HG03045 (cell line): ENCODE data around the gene PTPN7.

Experiments used
- ATAC-seq: cut with Tn5 transposase; IDR thresholded peaks from one replicate; pipeline ENCODE4 v1.9.1; 2021; ENCODE audit warnings: mild to moderate bottlenecking, moderate library complexity; ENCODE audit not compliant: unreplicated experiment

The PTPN7 gene

GRCh38 chr1:202133496-202133895, 26.9 kb downstream of the PTPN7 start:
- no peak for ATAC-seq

- no peak for ATAC-seq
Observed at GRCh38 chr1:202133001-202133400, 27.4 kb downstream of the PTPN7 start.

GRCh38 chr1:202131956-202132821, 28.2 kb downstream of the PTPN7 start:
- ATAC-seq: no peak

GRCh38 chr1:202130816-202131522, 29.4 kb downstream of the PTPN7 start:
- ATAC-seq: no peak

- ATAC-seq: no peak
Observed at GRCh38 chr1:202130297-202130721, 30.1 kb downstream of the PTPN7 start.

GRCh38 chr1:202129453-202130296, 30.7 kb downstream of the PTPN7 start:
- ATAC-seq: no peak

GRCh38 chr1:202127836-202128622, 32.4 kb downstream of the PTPN7 start:
- ATAC-seq: no peak

GRCh38 chr1:202127061-202127460, 33.3 kb downstream of the PTPN7 start:
- no peak for ATAC-seq

GRCh38 chr1:202126426-202126825, 34.0 kb downstream of the PTPN7 start:
- no peak for ATAC-seq

- no peak for ATAC-seq
Observed at GRCh38 chr1:202125611-202126010, 34.8 kb downstream of the PTPN7 start.

GRCh38 chr1:202124142-202124541, 36.3 kb downstream of the PTPN7 start:
- no peak for ATAC-seq

- ATAC-seq: no peak
Observed at GRCh38 chr1:202123336-202123813, 37.0 kb downstream of the PTPN7 start.

GRCh38 chr1:202122639-202123335, 37.6 kb downstream of the PTPN7 start, which contains the start of gene GPR37L1:
TSS of gene GPR37L1 (plus strand) at chr1:202122917. CDS start at chr1:202122964, 47 bp downstream.
- no peak for ATAC-seq

- no peak for ATAC-seq
Observed at GRCh38 chr1:202121006-202121405, 39.4 kb downstream of the PTPN7 start.

- ATAC-seq: no peak
Observed at GRCh38 chr1:202117898-202118371, 42.5 kb downstream of the PTPN7 start.

GRCh38 chr1:202116287-202116686, 44.1 kb downstream of the PTPN7 start:
- no peak for ATAC-seq

- ATAC-seq: no peak
Observed at GRCh38 chr1:202113690-202114300, 46.6 kb downstream of the PTPN7 start.

- ATAC-seq: no peak
Observed at GRCh38 chr1:202112859-202113689, 47.3 kb downstream of the PTPN7 start.
